Thyroid gland (tissue), 4 donors: ENCODE data around the gene AHNAK2.

Experiments
- POLR2A ChIP-seq, 2 donors: fragments of 450-650 bp; IDR thresholded peaks; one replicate each; pipeline ENCODE4 v1.6.1; 2017; ENCODE audit warnings: antibody characterized with exemption in 2 of 2, mild to moderate bottlenecking in 2 of 2, moderate library complexity in 1 of 2
- TF ChIP-seq, protein P1 (sequence below), 6 experiments: fragments of 200-600 bp in 3 of 6; fragments of 450-650 bp in 3 of 6; sonication (generic) in 3 of 6; IDR thresholded peaks; one replicate each; pipeline ENCODE4 v1.5.1; 2016 to 2019; ENCODE audit warnings: antibody characterized with exemption in 6 of 6, mild to moderate bottlenecking in 2 of 6, inconsistent platforms in 1 of 6, moderate library complexity in 1 of 6

DNA sequence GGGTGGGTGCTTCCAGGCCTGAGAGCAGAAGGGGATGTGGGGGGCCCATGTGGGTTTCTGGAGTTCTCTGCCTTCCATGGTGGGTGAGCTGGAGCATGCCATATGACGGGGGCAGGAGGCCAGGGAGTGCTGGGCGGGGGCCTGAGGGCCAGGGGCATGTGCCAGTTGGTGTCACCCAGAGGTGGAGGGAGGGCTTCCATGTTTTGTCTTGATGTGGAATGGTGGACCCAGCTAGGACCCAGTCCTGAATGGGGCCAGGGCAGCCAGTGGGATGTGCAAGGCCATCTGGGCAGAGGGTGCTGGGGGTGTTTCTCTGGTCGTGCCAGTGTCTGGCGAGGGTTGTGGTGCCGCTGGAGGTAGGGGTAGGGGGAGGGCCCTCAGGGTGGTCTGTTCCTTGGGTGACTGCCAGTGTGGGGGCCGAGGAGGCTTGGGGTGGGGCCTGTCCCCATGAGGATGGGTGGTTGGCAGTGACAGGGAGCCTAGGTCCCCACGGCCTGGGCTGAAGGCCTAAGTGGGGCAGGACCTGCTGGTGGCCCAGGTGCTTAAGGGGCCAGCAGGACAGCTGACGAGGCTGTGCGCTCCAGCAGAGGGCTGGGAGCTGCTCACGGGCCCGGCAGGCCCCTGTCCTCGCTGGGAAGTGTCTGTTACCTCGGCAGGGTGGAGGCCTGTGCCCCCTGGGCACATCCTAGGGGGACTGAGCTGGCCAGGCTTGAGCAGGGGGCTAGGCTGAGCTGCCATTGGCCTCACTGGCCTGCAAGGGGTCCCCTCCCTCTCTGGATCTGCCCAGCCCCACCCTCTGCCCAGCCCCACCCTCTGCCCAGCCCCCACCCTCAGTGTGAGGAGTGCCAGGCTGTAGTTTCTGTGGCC, 86.3 kb downstream of the AHNAK2 start:
- TF ChIP-seq, protein P1, sequence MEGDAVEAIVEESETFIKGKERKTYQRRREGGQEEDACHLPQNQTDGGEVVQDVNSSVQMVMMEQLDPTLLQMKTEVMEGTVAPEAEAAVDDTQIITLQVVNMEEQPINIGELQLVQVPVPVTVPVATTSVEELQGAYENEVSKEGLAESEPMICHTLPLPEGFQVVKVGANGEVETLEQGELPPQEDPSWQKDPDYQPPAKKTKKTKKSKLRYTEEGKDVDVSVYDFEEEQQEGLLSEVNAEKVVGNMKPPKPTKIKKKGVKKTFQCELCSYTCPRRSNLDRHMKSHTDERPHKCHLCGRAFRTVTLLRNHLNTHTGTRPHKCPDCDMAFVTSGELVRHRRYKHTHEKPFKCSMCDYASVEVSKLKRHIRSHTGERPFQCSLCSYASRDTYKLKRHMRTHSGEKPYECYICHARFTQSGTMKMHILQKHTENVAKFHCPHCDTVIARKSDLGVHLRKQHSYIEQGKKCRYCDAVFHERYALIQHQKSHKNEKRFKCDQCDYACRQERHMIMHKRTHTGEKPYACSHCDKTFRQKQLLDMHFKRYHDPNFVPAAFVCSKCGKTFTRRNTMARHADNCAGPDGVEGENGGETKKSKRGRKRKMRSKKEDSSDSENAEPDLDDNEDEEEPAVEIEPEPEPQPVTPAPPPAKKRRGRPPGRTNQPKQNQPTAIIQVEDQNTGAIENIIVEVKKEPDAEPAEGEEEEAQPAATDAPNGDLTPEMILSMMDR (IDR thresholded peaks at IDR 0.05): no peak
- TF ChIP-seq POLR2A (IDR thresholded peaks at IDR 0.05): no peak
